MM.1S (cell line): Measurements from ENCODE around the gene CEP128.

Source experiments
- DNase-seq: peaks from one replicate; pipeline ENCODE4 v3.0.0-alpha.2; 2015
- H2AFZ ChIP-seq: fragments of 300-600 bp; sonication (generic); 2 replicates; pipeline ENCODE4 v1.6.0; 2016; ENCODE audit warnings: antibody characterized with exemption, low read length
- H3F3A ChIP-seq: fragments of 300-600 bp; sonication (generic); 2 replicates; pipeline ENCODE4 v1.6.1; 2016; ENCODE audit warnings: mild to moderate bottlenecking, antibody characterized with exemption, low read length, moderate library complexity, mixed read lengths; ENCODE audit not compliant: insufficient read depth
- H3K27ac ChIP-seq: fragments of 300-600 bp; sonication (generic); 2 replicates; pipeline ENCODE4 v1.5.1; 2016; ENCODE audit warnings: mild to moderate bottlenecking, low read length
- H3K27me3 ChIP-seq: fragments of 300-600 bp; sonication (generic); replicated peaks from 2 replicates; pipeline ENCODE4 v1.6.0; 2016; ENCODE audit warnings: low read length; ENCODE audit not compliant: insufficient read depth
- H3K36me3 ChIP-seq: fragments of 300-600 bp; sonication (generic); replicated peaks from 2 replicates; pipeline ENCODE4 v1.6.1; 2016; ENCODE audit warnings: mild to moderate bottlenecking, low read length, mixed read lengths; ENCODE audit not compliant: insufficient read depth
- H3K4me1 ChIP-seq: fragments of 300-600 bp; sonication (generic); 2 replicates; pipeline ENCODE4 v1.6.1; 2016; ENCODE audit warnings: low read length, mixed read lengths
- H3K4me2 ChIP-seq: fragments of 300-600 bp; sonication (generic); 2 replicates; pipeline ENCODE4 v1.6.0; 2016; ENCODE audit warnings: low read depth, low read length
- H3K4me3 ChIP-seq: fragments of 300-600 bp; sonication (generic); 2 replicates; pipeline ENCODE4 v1.5.1; 2016; ENCODE audit warnings: low read length, mixed read lengths
- H3K79me2 ChIP-seq: fragments of 300-600 bp; sonication (generic); 2 replicates; pipeline ENCODE4 v1.6.1; 2016; ENCODE audit warnings: mixed run types, low read length, mixed read lengths
- H3K9ac ChIP-seq: fragments of 300-600 bp; sonication (generic); 2 replicates; pipeline ENCODE4 v1.6.1; 2016; ENCODE audit warnings: low read length, mixed read lengths
- H3K9me2 ChIP-seq: fragments of 300-600 bp; sonication (generic); replicated peaks from 2 replicates; pipeline ENCODE4 v1.6.1; 2016; ENCODE audit warnings: mild to moderate bottlenecking, low read length, mixed read lengths; ENCODE audit not compliant: insufficient read depth
- H3K9me3 ChIP-seq: fragments of 300-600 bp; sonication (generic); replicated peaks from 2 replicates; pipeline ENCODE4 v1.6.1; 2016; ENCODE audit warnings: mild to moderate bottlenecking, low read length, mixed read lengths; ENCODE audit not compliant: insufficient read depth
- H4K20me1 ChIP-seq: fragments of 300-600 bp; sonication (generic); 2 replicates; pipeline ENCODE4 v1.6.1; 2016; ENCODE audit warnings: mild to moderate bottlenecking, low read length, moderate library complexity, mixed read lengths; ENCODE audit not compliant: insufficient read depth
- CTCF ChIP-seq: fragments of 300-600 bp; sonication (generic); IDR thresholded peaks from 2 replicates; pipeline ENCODE4 v1.5.1; 2016; ENCODE audit warnings: antibody characterized with exemption, low read length, mixed read lengths
- EZH2 ChIP-seq: fragments of 300-600 bp; sonication (generic); optimal IDR thresholded peaks from 2 replicates; pipeline ENCODE3; 2017; ENCODE audit warnings: low read depth, mild to moderate bottlenecking, antibody characterized with exemption, low read length, mixed read lengths
- EZH2phosphoT487 ChIP-seq: fragments of 300-600 bp; sonication (generic); IDR thresholded peaks from 2 replicates; pipeline ENCODE4 v1.6.1; 2018; ENCODE audit warnings: antibody characterized with exemption, low read length

Gene CEP128

GRCh38 chr14:80948291-80948690 is 6.8 kb upstream of the CEP128 start:
- no peaks in the 10 kb centered on the region for H3F3A ChIP-seq
- no peak overlapping the region for H2AFZ ChIP-seq
- no peaks in the 10 kb centered on the region for H4K20me1 ChIP-seq
- no peak overlapping the region for H3K4me3 ChIP-seq
- H3K79me2 ChIP-seq, result no peaks in the 10 kb centered on the region
- H3K27ac ChIP-seq, result no peak overlapping the region
- TF ChIP-seq CTCF, result no peak
- no peak for TF ChIP-seq EZH2phosphoT487
- no peak for TF ChIP-seq EZH2
- DNase-seq, result no peak
- no peaks in the 10 kb centered on the region for H3K9me3 ChIP-seq
- no peak overlapping the region for H3K4me2 ChIP-seq
- H3K9me2 ChIP-seq, result no peaks in the 10 kb centered on the region
- no peaks in the 10 kb centered on the region for H3K4me1 ChIP-seq
- H3K36me3 ChIP-seq, result no peaks in the 10 kb centered on the region
- H3K27me3 ChIP-seq, result no peaks in the 10 kb centered on the region
- H3K9ac ChIP-seq, result no peak overlapping the region

DNA sequence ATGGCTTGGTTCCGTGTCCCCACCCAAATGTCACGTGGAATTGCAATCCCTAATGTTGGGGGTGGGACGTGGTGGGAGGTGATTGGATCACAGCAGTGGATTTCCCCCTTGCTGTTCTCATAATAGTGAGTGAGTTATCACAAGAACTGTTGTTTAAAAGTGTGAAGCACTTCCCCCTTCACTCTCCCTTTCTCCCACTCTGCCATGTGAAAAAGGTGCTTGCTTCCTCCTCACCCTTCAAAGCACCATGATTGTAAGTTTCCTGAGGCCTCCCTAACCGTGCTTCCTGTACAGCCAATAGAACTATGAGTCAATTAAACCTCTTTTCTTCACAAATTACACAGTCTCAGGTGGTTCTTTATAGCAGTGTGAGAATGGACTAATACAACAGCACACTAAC is 5.3 kb upstream of the CEP128 start:
- DNase-seq, result no peak
- TF ChIP-seq EZH2phosphoT487 (no peak), CTCF (no peak), EZH2 (no peak)
- H3K4me2 ChIP-seq, result no peak overlapping the region
- H3K79me2 ChIP-seq, result no peaks in the 10 kb centered on the region
- no peaks in the 10 kb centered on the region for H4K20me1 ChIP-seq
- no peak overlapping the region for H3K9ac ChIP-seq
- no peak overlapping the region for H3K4me3 ChIP-seq
- H3K36me3 ChIP-seq, result no peaks in the 10 kb centered on the region
- H3K27ac ChIP-seq, result no peak overlapping the region
- no peaks in the 10 kb centered on the region for H3K9me2 ChIP-seq
- no peaks in the 10 kb centered on the region for H3K4me1 ChIP-seq
- H3K9me3 ChIP-seq, result no peaks in the 10 kb centered on the region
- no peak overlapping the region for H2AFZ ChIP-seq
- H3K27me3 ChIP-seq, result no peaks in the 10 kb centered on the region
- no peaks in the 10 kb centered on the region for H3F3A ChIP-seq

DNA sequence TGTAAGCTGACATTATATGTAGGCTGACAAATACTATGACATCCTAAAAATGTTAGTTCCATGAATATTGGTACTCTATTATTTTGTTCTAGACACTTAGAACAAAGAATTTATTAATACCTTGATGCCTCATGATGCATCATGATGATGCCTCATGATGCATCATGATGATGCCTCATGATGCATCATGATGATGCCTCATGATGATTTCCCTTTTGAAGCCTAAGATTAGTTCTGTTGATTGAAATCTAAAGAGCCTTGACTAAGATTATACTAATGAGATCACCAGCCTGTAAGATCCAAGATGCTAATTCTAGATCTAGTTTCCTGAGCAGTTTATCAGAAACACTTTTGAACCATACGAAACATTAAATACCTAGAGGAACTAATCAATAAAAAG is 4.6 kb upstream of the CEP128 start:
- no peak overlapping the region for H3K4me3 ChIP-seq
- H3K36me3 ChIP-seq, result no peaks in the 10 kb centered on the region
- H3K27me3 ChIP-seq, result no peaks in the 10 kb centered on the region
- TF ChIP-seq EZH2 (no peak), CTCF (no peak), EZH2phosphoT487 (no peak)
- H3K9ac ChIP-seq, result no peak overlapping the region
- no peaks in the 10 kb centered on the region for H3K4me1 ChIP-seq
- no peak for DNase-seq
- H3K27ac ChIP-seq, result no peak overlapping the region
- no peak overlapping the region for H2AFZ ChIP-seq
- no peaks in the 10 kb centered on the region for H3K9me3 ChIP-seq
- H3K9me2 ChIP-seq, result no peaks in the 10 kb centered on the region
- H3K79me2 ChIP-seq, result peaks cover 2% of the 10 kb centered on the region; the same call in 1 of the 2 replicates
- H3K4me2 ChIP-seq, result no peak overlapping the region
- no peaks in the 10 kb centered on the region for H4K20me1 ChIP-seq
- no peaks in the 10 kb centered on the region for H3F3A ChIP-seq
